A549 treated with CpdA at 1 μM for 4 hours (cell line): ENCODE measurements around the gene GOSR1. TPM values are rescaled to one million over a fixed set of nuclear protein-coding genes. Genes with fewer than 3 reads are reported as not detected.

Source experiments
- total RNA-seq: library from RNA; stranded (reverse); fragments of 200-300 nt; extraction: Qiagen RNA extraction; gene quantifications from 5 replicates; pipeline ENCODE4 v1.2.3, GENCODE V29; 2022; ENCODE audit warnings: low read depth

GOSR1 gene
- total RNA-seq, result 33.2 to 55.0 TPM (median 36.0 TPM) in 5 replicates

GRCh38 chr17:30477083-30477773, at the start of gene GOSR1:
Gene GOSR1 (plus strand): TSS chr17:30477408. CDS start chr17:30477434, 26 bp downstream.

Other genes starting within 250 kb of the GOSR1 start
- 0.02 to 0.08 TPM (median 0.04 TPM) in 3 of 5 replicates, not detected in the others for gene SLC6A4, start 241.7 kb upstream of the GOSR1 start, total RNA-seq
- 43.5 to 54.0 TPM (median 47.6 TPM) in 5 replicates for gene BLMH, start 185.5 kb upstream of the GOSR1 start, total RNA-seq
- not detected in 5 replicates for gene TMIGD1, start 143.4 kb upstream of the GOSR1 start, total RNA-seq
- 20.8 to 33.2 TPM (median 27.3 TPM) in 5 replicates for gene CPD, start 98.5 kb upstream of the GOSR1 start, total RNA-seq